ENCODE results near the gene DGKK. TPM values are rescaled to one million over a fixed set of nuclear protein-coding genes. Genes with fewer than 3 reads are reported as not detected.
A peak's percentile ranks its signal among the peaks of the same experiment; 100 is the strongest.

DGKK gene, protein sequence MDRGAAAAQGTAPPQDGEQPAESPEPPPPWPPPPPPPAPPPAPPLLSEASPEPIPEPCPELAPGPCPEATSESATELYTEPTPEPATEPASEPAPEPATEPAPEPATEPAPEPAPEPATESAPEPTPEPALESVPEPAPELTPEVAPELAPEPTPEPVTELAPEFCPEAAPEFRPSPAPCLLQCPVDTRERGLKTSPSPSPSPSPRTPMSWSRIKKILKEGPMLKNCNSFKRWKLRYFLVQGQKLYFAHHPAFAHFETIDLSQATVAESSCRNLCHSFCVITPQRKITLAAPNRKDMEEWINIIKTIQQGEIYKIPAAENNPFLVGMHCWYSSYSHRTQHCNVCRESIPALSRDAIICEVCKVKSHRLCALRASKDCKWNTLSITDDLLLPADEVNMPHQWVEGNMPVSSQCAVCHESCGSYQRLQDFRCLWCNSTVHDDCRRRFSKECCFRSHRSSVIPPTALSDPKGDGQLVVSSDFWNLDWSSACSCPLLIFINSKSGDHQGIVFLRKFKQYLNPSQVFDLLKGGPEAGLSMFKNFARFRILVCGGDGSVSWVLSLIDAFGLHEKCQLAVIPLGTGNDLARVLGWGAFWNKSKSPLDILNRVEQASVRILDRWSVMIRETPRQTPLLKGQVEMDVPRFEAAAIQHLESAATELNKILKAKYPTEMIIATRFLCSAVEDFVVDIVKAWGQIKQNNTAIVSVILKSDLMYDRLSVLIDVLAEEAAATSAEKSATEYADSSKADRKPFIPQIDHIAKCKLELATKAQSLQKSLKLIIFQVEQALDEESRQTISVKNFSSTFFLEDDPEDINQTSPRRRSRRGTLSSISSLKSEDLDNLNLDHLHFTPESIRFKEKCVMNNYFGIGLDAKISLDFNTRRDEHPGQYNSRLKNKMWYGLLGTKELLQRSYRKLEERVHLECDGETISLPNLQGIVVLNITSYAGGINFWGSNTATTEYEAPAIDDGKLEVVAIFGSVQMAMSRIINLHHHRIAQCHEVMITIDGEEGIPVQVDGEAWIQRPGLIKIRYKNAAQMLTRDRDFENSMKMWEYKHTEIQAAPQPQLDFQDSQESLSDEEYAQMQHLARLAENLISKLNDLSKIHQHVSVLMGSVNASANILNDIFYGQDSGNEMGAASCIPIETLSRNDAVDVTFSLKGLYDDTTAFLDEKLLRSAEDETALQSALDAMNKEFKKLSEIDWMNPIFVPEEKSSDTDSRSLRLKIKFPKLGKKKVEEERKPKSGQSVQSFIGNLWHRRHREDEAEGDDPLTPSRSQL
- total RNA-seq (2016; rRNA removed; fragmentation: Illumina TruSeq; extraction: Trizol) (24.0 and 43.2 TPM in 2 replicates), polyA plus RNA-seq (2011; rRNA removed) (6.2 and 11.0 TPM in 2 replicates), polyA minus RNA-seq (2011; rRNA and poly(A)+ RNA removed; ENCODE audit: low replicate concordance) (16.2 TPM in 1 of 2 replicates, not detected in the other), Bru-seq, nascent RNA (percentile 67 among the genes with signal in this experiment), BruChase-seq, experiment 1, labeled RNA remaining after a 6-hour chase (percentile 76 among the genes with signal in this experiment), BruChase-seq, experiment 2, labeled RNA remaining after a 2-hour chase (percentile 67 among the genes with signal in this experiment)
- total RNA-seq (2016; cell fraction: cytosol; rRNA removed; fragmentation: Illumina TruSeq; extraction: Trizol; ENCODE audit: low read depth): 2.0 and 2.5 TPM in 2 replicates
- 23.7 and 41.0 TPM in 2 replicates for total RNA-seq (2016; cell fraction: insoluble cytoplasmic fraction; rRNA removed; fragmentation: Illumina TruSeq; extraction: Trizol)
- total RNA-seq (2016; cell fraction: membrane; rRNA removed; fragmentation: Illumina TruSeq; extraction: Trizol): 12.3 and 12.6 TPM in 2 replicates
- total RNA-seq (2016; cell fraction: nucleus; rRNA removed; fragmentation: Illumina TruSeq; extraction: Trizol): 20.4 and 22.0 TPM in 2 replicates
- 6.8 and 6.9 TPM in 2 replicates for polyA plus RNA-seq (2011; cell fraction: cytosol; rRNA removed)
- 5.0 and 6.5 TPM in 2 replicates for polyA plus RNA-seq (2011; cell fraction: nucleus; rRNA removed)
- polyA plus RNA-seq (2012): 3.4 and 6.0 TPM in 2 replicates
- polyA plus RNA-seq (2016; cell fraction: cytosol; fragmentation: Illumina TruSeq; extraction: Trizol; ENCODE audit: low read depth): 1.1 and 1.2 TPM in 2 replicates
- polyA plus RNA-seq (2016; cell fraction: insoluble cytoplasmic fraction; fragmentation: Illumina TruSeq; extraction: Trizol; ENCODE audit: low read depth): 28.6 and 30.8 TPM in 2 replicates
- 4.5 and 5.0 TPM in 2 replicates for polyA plus RNA-seq (2016; cell fraction: membrane; fragmentation: Illumina TruSeq; extraction: Trizol; ENCODE audit: low read depth)
- polyA plus RNA-seq (2016; cell fraction: nucleus; fragmentation: Illumina TruSeq; extraction: Trizol; ENCODE audit: insufficient read depth, low read depth): 19.8 and 21.3 TPM in 2 replicates
- 7.6 and 12.5 TPM in 2 replicates for polyA minus RNA-seq (2011; cell fraction: cytosol; rRNA and poly(A)+ RNA removed)
- 9.1 and 10.9 TPM in 2 replicates for polyA minus RNA-seq (2011; cell fraction: nucleus; rRNA and poly(A)+ RNA removed)
- long read RNA-seq, experiment 1, partial matches to known transcripts: 2 of 5 reads
- long read RNA-seq, experiment 1, other reads (novel, unspliced or antisense): 3 of 5 reads
- long read RNA-seq, experiment 2, partial matches to known transcripts: 3 of 21 reads
- long read RNA-seq, experiment 2, other reads (novel, unspliced or antisense): 18 of 21 reads

DNA sequence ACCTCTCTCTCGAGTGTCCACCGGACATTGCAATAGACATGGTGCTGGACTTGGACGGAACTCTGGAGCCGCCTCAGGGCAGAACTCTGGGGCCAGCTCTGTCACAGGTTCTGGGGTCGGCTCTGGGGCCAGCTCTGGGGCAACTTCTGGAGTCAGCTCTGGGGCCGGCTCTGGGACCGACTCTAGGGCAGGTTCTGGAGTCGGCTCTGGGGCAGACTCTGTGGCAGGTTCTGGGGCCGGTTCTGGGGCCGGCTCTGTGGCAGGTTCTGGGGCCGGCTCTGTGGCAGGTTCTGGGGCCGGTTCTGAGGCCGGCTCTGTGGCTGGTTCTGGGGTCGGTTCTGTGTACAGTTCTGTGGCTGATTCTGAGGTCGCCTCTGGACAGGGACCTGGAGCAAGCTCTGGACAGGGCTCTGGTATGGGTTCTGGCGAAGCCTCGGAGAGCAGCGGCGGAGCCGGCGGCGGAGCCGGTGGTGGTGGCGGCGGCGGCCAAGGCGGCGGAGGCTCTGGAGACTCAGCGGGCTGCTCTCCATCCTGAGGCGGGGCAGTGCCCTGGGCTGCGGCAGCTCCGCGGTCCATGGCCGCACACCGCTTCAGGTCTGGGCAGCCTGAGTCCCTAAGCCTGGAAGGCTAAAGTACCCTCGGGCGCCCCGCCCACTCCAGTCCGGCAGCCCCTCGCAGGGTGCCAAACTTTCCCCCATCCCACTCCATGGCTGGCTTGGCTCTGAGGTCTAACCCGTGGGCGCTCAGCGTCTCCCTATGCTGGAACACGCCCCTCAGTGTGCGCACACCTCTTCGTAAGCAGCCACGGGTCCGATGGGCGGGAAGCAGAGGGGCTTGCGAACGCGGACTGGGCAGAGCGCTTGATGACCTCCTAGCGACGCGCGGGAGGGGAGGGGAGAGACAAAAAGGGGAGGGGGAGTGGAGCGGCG lies at the start of gene DGKK:
TSS of gene DGKK (minus strand) at position 723 of the 929 bp plus-strand sequence. CDS start at position 576, 147 bp downstream.
- CTCF ChIA-PET (ENCODE audit: low intra/inter-chr PET ratio, low total read pairs): no interaction called here
- no peak within 1 kb of the TSS for H3K9ac ChIP-seq (ENCODE audit: insufficient read depth, low read depth, low read length)
- BruUV-seq (replicated peaks): no TSS peak
- TF ChIP-seq, protein P1, sequence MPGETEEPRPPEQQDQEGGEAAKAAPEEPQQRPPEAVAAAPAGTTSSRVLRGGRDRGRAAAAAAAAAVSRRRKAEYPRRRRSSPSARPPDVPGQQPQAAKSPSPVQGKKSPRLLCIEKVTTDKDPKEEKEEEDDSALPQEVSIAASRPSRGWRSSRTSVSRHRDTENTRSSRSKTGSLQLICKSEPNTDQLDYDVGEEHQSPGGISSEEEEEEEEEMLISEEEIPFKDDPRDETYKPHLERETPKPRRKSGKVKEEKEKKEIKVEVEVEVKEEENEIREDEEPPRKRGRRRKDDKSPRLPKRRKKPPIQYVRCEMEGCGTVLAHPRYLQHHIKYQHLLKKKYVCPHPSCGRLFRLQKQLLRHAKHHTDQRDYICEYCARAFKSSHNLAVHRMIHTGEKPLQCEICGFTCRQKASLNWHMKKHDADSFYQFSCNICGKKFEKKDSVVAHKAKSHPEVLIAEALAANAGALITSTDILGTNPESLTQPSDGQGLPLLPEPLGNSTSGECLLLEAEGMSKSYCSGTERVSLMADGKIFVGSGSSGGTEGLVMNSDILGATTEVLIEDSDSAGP (CRISPR knock-in tag; IDR thresholded peaks at IDR 0.05; ENCODE audit: borderline replicate concordance): peak; percentile 43; the same call in 1 of the 2 replicates
- TF ChIP-seq TCF7 (IDR thresholded peaks at IDR 0.05; ENCODE audit: low read depth): no peak
- no peak for TF ChIP-seq MED8 (CRISPR knock-in tag; IDR thresholded peaks at IDR 0.05; ENCODE audit: insufficient replicate concordance)
- TF ChIP-seq SMAD3 (CRISPR knock-in tag; IDR thresholded peaks at IDR 0.05): no peak
- TF ChIP-seq, protein P2, sequence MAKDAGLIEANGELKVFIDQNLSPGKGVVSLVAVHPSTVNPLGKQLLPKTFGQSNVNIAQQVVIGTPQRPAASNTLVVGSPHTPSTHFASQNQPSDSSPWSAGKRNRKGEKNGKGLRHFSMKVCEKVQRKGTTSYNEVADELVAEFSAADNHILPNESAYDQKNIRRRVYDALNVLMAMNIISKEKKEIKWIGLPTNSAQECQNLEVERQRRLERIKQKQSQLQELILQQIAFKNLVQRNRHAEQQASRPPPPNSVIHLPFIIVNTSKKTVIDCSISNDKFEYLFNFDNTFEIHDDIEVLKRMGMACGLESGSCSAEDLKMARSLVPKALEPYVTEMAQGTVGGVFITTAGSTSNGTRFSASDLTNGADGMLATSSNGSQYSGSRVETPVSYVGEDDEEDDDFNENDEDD (CRISPR knock-in tag; IDR thresholded peaks at IDR 0.05; ENCODE audit: borderline replicate concordance): peak; percentile 60; the same call in 1 of the 2 replicates
- TF ChIP-seq, protein P3, sequence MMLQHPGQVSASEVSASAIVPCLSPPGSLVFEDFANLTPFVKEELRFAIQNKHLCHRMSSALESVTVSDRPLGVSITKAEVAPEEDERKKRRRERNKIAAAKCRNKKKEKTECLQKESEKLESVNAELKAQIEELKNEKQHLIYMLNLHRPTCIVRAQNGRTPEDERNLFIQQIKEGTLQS (CRISPR knock-in tag; IDR thresholded peaks at IDR 0.05): no peak
- TF ChIP-seq, protein P4, sequence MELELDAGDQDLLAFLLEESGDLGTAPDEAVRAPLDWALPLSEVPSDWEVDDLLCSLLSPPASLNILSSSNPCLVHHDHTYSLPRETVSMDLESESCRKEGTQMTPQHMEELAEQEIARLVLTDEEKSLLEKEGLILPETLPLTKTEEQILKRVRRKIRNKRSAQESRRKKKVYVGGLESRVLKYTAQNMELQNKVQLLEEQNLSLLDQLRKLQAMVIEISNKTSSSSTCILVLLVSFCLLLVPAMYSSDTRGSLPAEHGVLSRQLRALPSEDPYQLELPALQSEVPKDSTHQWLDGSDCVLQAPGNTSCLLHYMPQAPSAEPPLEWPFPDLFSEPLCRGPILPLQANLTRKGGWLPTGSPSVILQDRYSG (CRISPR knock-in tag; IDR thresholded peaks at IDR 0.05): no peak

More for the DNA sequence above, at the start of gene DGKK:
- peak; percentile 76 for FAIRE-seq
- Histone ChIP-seq H3K4me2 (ENCODE audit: low read depth, low read length) (peak within 1 kb of the TSS; percentile 68), H2AFZ (ENCODE audit: low read length) (no peak within 1 kb of the TSS), H3K4me1 (ENCODE audit: insufficient read depth, low read length) (no peaks in the 10 kb centered on the region), H3K27me3 (ENCODE audit: control insufficient read depth in 1 of 2, insufficient read depth in 2 of 2, low read length in 2 of 2) (peaks cover 0 to 10% of the 10 kb centered on the region in 2 experiments; a peak in 2 of 5 replicates), H3K4me3 (replicated peaks in 1 of 3; ENCODE audit: insufficient read depth in 1 of 3, low read depth in 2 of 3, low read length in 3 of 3) (peak within 1 kb of the TSS; percentile 42 to 68 (median 50); a peak in 5 of 6 replicates), H3K9me3 (ENCODE audit: low read length) (no peaks in the 10 kb centered on the region), H3K27ac (ENCODE audit: extremely low read length, insufficient read depth, low read length) (no peak within 1 kb of the TSS), H3K79me2 (ENCODE audit: insufficient read depth, low read length) (no peaks in the 10 kb centered on the region), H3K36me3 (replicated peaks in 1 of 2; ENCODE audit: control insufficient read depth in 1 of 2, insufficient read depth in 2 of 2, low read length in 2 of 2) (no peaks in the 10 kb centered on the region), H4K20me1 (ENCODE audit: insufficient read depth, low read length) (no peaks in the 10 kb centered on the region)
- POLR2A ChIA-PET: no interaction called here
- peak; percentile 94 for ATAC-seq
- in situ Hi-C loops (cut with HindIII; ENCODE audit: extremely low pct_ligation_motif_present, low pct_unique_long_range_greater_than_20kb): no loop called here
- peak; percentile 67 for DNase-seq (ENCODE audit: low spot score)
- 12% methylated on average over 10 of the region's 59 CpGs for WGBS (ENCODE audit: low lambda C conversion rate)
- intact Hi-C loops (cut with micrococcal nuclease; ENCODE audit: unreplicated experiment): loop anchor here (5.0 kb wide), 1 partner anchor 38 kb away; no protein-coding TSS in a partner anchor
